ENCODE data around the gene SIRT2.
"Not testable (repeated sequence)": the region's sequence is repeated elsewhere in the genome, so short reads cannot be mapped to it uniquely, and the experiment has no call there.

Gene SIRT2

GRCh38 chr19:38862321-38863059, 36.9 kb downstream of the SIRT2 start:
- peak; percentile 19 for DNase-seq

GRCh38 chr19:38861368-38861767, 38.0 kb downstream of the SIRT2 start:
- DNase-seq = no peak

- not testable (repeated sequence) for DNase-seq
Measured at GRCh38 chr19:38859631-38860204, 39.7 kb downstream of the SIRT2 start.

GRCh38 chr19:38856813-38857212, 42.6 kb downstream of the SIRT2 start:
- no peak for DNase-seq

GRCh38 chr19:38855751-38856150, 43.7 kb downstream of the SIRT2 start:
- DNase-seq = not testable (repeated sequence)

- not testable (repeated sequence) for DNase-seq
Measured at GRCh38 chr19:38854961-38855360, 44.5 kb downstream of the SIRT2 start.

GRCh38 chr19:38853214-38853613, 46.2 kb downstream of the SIRT2 start:
- DNase-seq = no peak

GRCh38 chr19:38852231-38853044, 47.0 kb downstream of the SIRT2 start:
- DNase-seq = no peak

GRCh38 chr19:38851622-38852230, 47.7 kb downstream of the SIRT2 start:
- DNase-seq = peak; percentile 87

- no peak for DNase-seq
Measured at GRCh38 chr19:38850976-38851621, 48.3 kb downstream of the SIRT2 start.

GRCh38 chr19:38850436-38850975, 48.9 kb downstream of the SIRT2 start:
- peak; percentile 68 for DNase-seq

- peak; percentile 100 for DNase-seq
Measured at GRCh38 chr19:38849860-38850435, 49.5 kb downstream of the SIRT2 start, which contains the start of gene HNRNPL. Gene HNRNPL, minus strand, starts transcription at chr19:38849986. Its CDS starts 20 bp downstream, at chr19:38849966.

- peak; percentile 95 for DNase-seq
Measured at GRCh38 chr19:38849147-38849859, 50.1 kb downstream of the SIRT2 start.

GRCh38 chr19:38848299-38849146, 50.9 kb downstream of the SIRT2 start:
- DNase-seq = no peak

GRCh38 chr19:38846097-38846496, 53.3 kb downstream of the SIRT2 start:
- no peak for DNase-seq

- DNase-seq = no peak
Measured at GRCh38 chr19:38845374-38846024, 53.9 kb downstream of the SIRT2 start.

- DNase-seq = no peak
Measured at GRCh38 chr19:38844093-38844686, 55.2 kb downstream of the SIRT2 start.

GRCh38 chr19:38843175-38843758, 56.2 kb downstream of the SIRT2 start:
- DNase-seq = no peak
